ENCODE data around the gene LAMA5.

The LAMA5 gene

DNA sequence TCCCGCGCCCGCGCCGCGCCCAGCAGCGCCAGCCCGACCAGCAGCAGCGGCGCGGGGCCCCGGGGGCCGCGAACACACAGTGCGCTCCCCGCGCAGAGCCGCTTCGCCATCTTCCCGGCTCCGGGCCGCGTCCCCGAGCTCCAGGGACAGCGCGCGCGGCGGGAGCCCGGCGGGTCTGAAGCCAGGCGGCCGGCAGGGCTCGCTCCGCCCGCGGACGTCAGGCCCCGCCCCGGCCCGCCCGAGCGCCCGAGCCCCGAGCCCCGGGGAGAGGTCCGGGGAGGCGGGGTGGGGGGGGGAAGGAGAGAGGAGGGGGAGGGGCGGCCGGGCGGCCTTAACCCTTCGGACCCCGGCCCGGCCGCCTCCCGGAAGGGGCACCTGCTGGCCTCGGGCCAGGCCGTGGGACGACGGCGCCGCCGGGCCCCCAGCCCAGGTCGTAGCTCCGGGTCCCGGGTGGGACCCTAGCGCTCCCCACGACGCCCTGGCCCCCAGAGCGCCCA is at the start of gene LAMA5:
LAMA5 (minus strand) TSS at position 177 of the 497 bp plus-strand sequence; CDS start at position 110, 67 bp downstream.
- no peaks in the 10 kb centered on the region for H3K36me3 Mint-ChIP-seq
- H3K4me1 Mint-ChIP-seq = peaks cover 13% of the 10 kb centered on the region
- ATAC-seq = peak; percentile 57
- peak within 1 kb of the TSS; percentile 73 for H3K4me3 Mint-ChIP-seq
- H3K27ac Mint-ChIP-seq = no peak within 1 kb of the TSS
- H3K9me3 Mint-ChIP-seq = no peaks in the 10 kb centered on the region
- DNase-seq (ENCODE audit: low spot score in 2 of 2) = peak in 1 of 2 donors; percentile 34

- no peaks in the 10 kb centered on the region for H3K36me3 Mint-ChIP-seq
Measured at GRCh38 chr20:62415354-62416111, 48.4 kb upstream of the LAMA5 start.

GRCh38 chr20:62413896-62414481 is 46.9 kb upstream of the LAMA5 start:
- Mint-ChIP-seq H3K4me1 (peaks cover 7% of the 10 kb centered on the region), H3K9me3 (no peaks in the 10 kb centered on the region), H3K4me3 (no peak overlapping the region), H3K27ac (no peak overlapping the region), H3K36me3 (no peaks in the 10 kb centered on the region)
- no peak for DNase-seq (ENCODE audit: low spot score in 2 of 2)
- ATAC-seq = no peak

More at GRCh38 chr20:62415354-62416111, 48.4 kb upstream of the LAMA5 start:
- H3K4me3 Mint-ChIP-seq = no peak overlapping the region
- no peaks in the 10 kb centered on the region for H3K4me1 Mint-ChIP-seq
- DNase-seq (ENCODE audit: low spot score in 2 of 2) = no peak
- ATAC-seq = no peak
- no peaks in the 10 kb centered on the region for H3K9me3 Mint-ChIP-seq
- no peak overlapping the region for H3K27ac Mint-ChIP-seq

DNA sequence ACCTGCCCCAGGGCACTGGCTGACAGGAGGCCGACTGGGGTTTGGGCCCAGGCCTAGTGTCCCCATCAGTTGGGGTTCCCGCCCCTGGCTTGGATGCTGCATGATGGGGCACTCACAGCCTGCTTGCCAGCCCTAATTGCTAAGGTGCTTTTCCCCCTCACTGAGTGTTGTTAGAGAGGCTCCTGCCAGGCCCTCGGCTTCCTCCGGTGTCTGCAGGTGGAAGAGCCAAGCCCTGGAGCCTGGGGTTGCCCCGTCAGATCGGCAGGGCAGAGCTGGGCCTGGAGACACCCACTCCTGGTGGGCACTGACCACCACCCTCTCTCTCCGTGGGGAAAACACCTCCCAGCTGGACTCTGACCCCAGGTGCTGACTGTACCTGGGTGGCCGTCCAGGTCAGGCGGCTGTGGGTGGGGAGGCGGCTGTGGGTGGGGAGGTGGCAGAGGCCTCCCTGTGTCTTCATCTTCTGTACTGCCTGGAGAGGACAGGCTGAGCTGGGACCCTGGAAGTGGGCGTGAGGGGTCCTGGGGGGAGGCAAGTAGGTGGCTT is 46.0 kb upstream of the LAMA5 start:
- Mint-ChIP-seq H3K36me3 (no peaks in the 10 kb centered on the region), H3K4me1 (peaks cover 7% of the 10 kb centered on the region)
- no peak for ATAC-seq

GRCh38 chr20:62412194-62413024 is 45.3 kb upstream of the LAMA5 start:
- Mint-ChIP-seq H3K4me3 (no peak overlapping the region), H3K4me1 (peaks cover 7% of the 10 kb centered on the region), H3K27ac (no peak overlapping the region), H3K9me3 (no peaks in the 10 kb centered on the region), H3K36me3 (peaks cover 2% of the 10 kb centered on the region)
- ATAC-seq (no peak), DNase-seq (ENCODE audit: low spot score in 2 of 2) (no peak)

More for the DNA sequence above, 46.0 kb upstream of the LAMA5 start:
- DNase-seq (ENCODE audit: low spot score in 2 of 2) = no peak
- no peak overlapping the region for H3K4me3 Mint-ChIP-seq
- no peak overlapping the region for H3K27ac Mint-ChIP-seq
- no peaks in the 10 kb centered on the region for H3K9me3 Mint-ChIP-seq

GRCh38 chr20:62411479-62412193 is 44.5 kb upstream of the LAMA5 start:
- H3K4me3 Mint-ChIP-seq = no peak overlapping the region
- H3K36me3 Mint-ChIP-seq = peaks cover 5% of the 10 kb centered on the region
- H3K4me1 Mint-ChIP-seq = peaks cover 7% of the 10 kb centered on the region
- no peaks in the 10 kb centered on the region for H3K9me3 Mint-ChIP-seq
- DNase-seq (ENCODE audit: low spot score in 2 of 2) (no peak), ATAC-seq (no peak)
- H3K27ac Mint-ChIP-seq = no peak overlapping the region

GRCh38 chr20:62410746-62411478 is 43.8 kb upstream of the LAMA5 start:
- Mint-ChIP-seq H3K4me3 (no peak overlapping the region), H3K27ac (no peak overlapping the region), H3K4me1 (peaks cover 11% of the 10 kb centered on the region), H3K9me3 (no peaks in the 10 kb centered on the region), H3K36me3 (peaks cover 5% of the 10 kb centered on the region)
- ATAC-seq (no peak), DNase-seq (ENCODE audit: low spot score in 2 of 2) (no peak)

DNA sequence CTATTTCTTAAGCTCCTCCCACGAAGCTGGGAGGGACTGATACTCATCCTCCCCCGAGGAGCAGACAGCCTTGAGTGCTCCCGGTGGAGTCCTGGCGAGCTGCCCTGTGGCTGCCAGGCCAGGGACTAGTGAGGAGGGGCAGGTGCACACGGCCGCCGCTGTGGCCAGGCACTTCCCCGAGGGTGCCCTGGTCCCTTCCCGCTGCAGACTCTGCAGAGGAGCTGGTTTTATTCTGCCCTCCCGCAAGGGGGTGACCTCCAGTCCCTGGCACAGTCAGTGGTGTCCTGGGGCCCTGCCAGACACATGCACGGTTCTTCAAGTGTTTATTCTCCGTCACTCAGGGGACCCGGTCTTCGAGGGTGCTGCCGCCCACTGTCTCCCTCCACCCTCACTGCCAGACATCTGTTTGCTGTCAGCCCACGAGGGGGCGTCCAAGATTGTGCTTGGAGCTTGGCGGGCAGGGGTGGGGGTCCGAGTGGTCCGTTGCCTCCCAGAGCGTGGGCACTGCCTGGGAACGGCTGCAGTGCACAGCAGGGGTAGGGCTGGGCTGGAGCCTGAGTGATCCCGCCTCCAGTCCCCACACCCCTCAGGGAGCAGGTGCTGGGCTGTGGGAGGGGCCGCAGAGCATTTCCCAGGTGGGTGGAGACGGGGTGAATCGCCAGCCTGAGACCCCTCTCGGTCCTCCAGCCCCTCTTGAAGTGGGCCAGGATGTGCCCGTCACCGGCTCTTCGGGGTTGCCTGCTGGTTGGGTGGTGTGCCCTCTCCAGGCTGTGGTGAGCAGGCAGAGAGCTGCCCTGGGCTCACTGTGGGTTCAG is 43.0 kb upstream of the LAMA5 start:
- Mint-ChIP-seq H3K4me1 (peaks cover 19% of the 10 kb centered on the region), H3K4me3 (no peak overlapping the region), H3K27ac (peak overlapping the region; percentile 33), H3K9me3 (no peaks in the 10 kb centered on the region), H3K36me3 (peaks cover 5% of the 10 kb centered on the region)
- ATAC-seq (no peak), DNase-seq (ENCODE audit: low spot score in 2 of 2) (peak in 1 of 2 donors; percentile 62)

DNA sequence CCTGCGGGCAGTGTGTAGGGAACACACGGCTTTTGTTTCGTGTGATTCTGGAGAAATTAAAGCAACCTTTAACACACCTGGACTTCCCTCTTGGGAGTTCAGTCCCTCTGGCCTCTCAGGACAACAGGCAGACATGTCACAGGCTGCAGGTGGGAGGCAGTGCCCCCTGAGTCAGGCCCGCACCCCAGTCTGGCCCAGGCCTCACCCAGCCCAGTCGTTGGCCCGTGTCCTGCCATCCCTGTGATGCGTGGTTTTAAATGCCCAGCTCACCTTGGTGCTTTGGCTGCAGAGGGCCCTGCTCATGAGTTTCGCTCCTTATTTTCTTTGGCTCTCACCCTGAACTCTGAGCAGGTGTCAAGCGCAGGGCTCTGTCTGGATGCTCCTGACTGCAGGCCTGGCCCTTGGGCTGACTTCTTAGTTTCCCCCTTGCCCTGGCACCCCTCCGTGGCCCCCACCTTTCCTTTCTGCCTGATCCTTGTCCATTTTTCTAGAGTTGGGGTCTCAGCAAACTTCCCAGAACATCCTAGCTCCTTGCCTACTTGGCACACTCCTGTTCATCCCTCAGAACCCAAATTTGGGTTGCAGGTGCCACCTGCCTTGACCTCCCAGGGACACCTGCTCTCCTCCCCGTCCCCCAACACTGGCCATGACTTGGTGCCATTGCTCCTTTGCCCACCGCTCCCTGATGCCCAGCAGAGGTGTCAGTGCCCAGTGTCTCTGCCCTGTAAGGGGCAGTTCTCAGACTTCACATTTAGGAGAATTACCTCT is 42.2 kb upstream of the LAMA5 start:
- no peak overlapping the region for H3K4me3 Mint-ChIP-seq
- peak overlapping the region; percentile 33 for H3K27ac Mint-ChIP-seq

GRCh38 chr20:62408640-62409039 is 41.5 kb upstream of the LAMA5 start:
- peaks cover 5% of the 10 kb centered on the region for H3K36me3 Mint-ChIP-seq
- H3K4me3 Mint-ChIP-seq = no peak overlapping the region

More for the DNA sequence above, 42.2 kb upstream of the LAMA5 start:
- peaks cover 5% of the 10 kb centered on the region for H3K36me3 Mint-ChIP-seq
- no peak for DNase-seq (ENCODE audit: low spot score in 2 of 2)
- H3K4me1 Mint-ChIP-seq = peaks cover 26% of the 10 kb centered on the region
- H3K9me3 Mint-ChIP-seq = no peaks in the 10 kb centered on the region
- ATAC-seq = no peak

GRCh38 chr20:62408055-62408454 is 40.9 kb upstream of the LAMA5 start:
- Mint-ChIP-seq H3K4me1 (peaks cover 32% of the 10 kb centered on the region), H3K36me3 (peaks cover 5% of the 10 kb centered on the region), H3K9me3 (no peaks in the 10 kb centered on the region), H3K4me3 (peak overlapping the region; percentile 76), H3K27ac (peak overlapping the region; percentile 80)
- no peak for ATAC-seq
- no peak for DNase-seq (ENCODE audit: low spot score in 2 of 2)

More at GRCh38 chr20:62408640-62409039, 41.5 kb upstream of the LAMA5 start:
- no peak for ATAC-seq
- Mint-ChIP-seq H3K27ac (peak overlapping the region; percentile 34), H3K4me1 (peaks cover 28% of the 10 kb centered on the region), H3K9me3 (no peaks in the 10 kb centered on the region)
- no peak for DNase-seq (ENCODE audit: low spot score in 2 of 2)

- Mint-ChIP-seq H3K36me3 (peaks cover 5% of the 10 kb centered on the region), H3K27ac (peak within 1 kb of the TSS; percentile 80), H3K4me3 (peak within 1 kb of the TSS; percentile 76), H3K9me3 (no peaks in the 10 kb centered on the region), H3K4me1 (peaks cover 32% of the 10 kb centered on the region)
- ATAC-seq (peak; percentile 94), DNase-seq (ENCODE audit: low spot score in 2 of 2) (peak; percentile 87 to 94)
Measured at GRCh38 chr20:62407221-62407992, 40.3 kb upstream of the LAMA5 start, which contains the start of gene CABLES2. Gene CABLES2 (minus strand): TSS chr20:62407285. CDS start chr20:62407276, 9 bp downstream.

Measured in stimulated activated effector memory CD8-positive, alpha-beta T cell treated with anti-CD3 and anti-CD28 coated beads, Interleukin-12 subunit alpha, Interleukin-12 subunit beta, amount 100 ng/mL, for 72 hours (primary cell).